ENCODE results near the gene POLG. TPM values are rescaled to one million over a fixed set of nuclear protein-coding genes. Genes with fewer than 3 reads are reported as not detected.
A peak's percentile ranks its signal among the peaks of the same experiment; 100 is the strongest.

The POLG gene
- total and polyA plus RNA-seq, 3 experiments from 2014 or later: 56.0 to 110 (median 106) TPM

- H3K4me1 Mint-ChIP-seq: peaks cover under 1 to 25% (median 10%) of the 10 kb centered on the region in 3 donors
- Histone ChIP-seq H3K4me1 (ENCODE audit: insufficient read depth, low read length) (no peaks in the 10 kb centered on the region), H3K36me3 (ENCODE audit: insufficient read depth, low read length) (no peaks in the 10 kb centered on the region), H3K9me3 (ENCODE audit: low read length) (no peaks in the 10 kb centered on the region), H3K4me3 (ENCODE audit: low read length) (no peak overlapping the region), H3K27me3 (ENCODE audit: insufficient read depth, low read length, poor library complexity, severe bottlenecking) (peaks cover 53% of the 10 kb centered on the region), H3K27ac (ENCODE audit: low read depth, low read length) (no peak overlapping the region)
- peaks cover 0 to 2% (median 0%) of the 10 kb centered on the region in 5 donors for H3K9me3 Mint-ChIP-seq
- H3K4me3 Mint-ChIP-seq: peak overlapping the region in 1 of 7 donors; percentile 37
- no peaks in the 10 kb centered on the region for H3K36me3 Mint-ChIP-seq
- DNase-seq: no peak
- H3K27ac Mint-ChIP-seq: no peak overlapping the region
- ChIA-PET CTCF (interaction anchor here (2.2 kb wide), 1 partner anchor 13 kb away, joined by 17 read pairs; no protein-coding TSS in a partner anchor), POLR2A (interaction anchor here (0.7 kb wide), 1 partner anchor 119 kb away, joined by 4 read pairs; no protein-coding TSS in a partner anchor)
- peaks cover 51 to 71% of the 10 kb centered on the region in 2 donors for H3K27me3 Mint-ChIP-seq
Measured at GRCh38 chr15:89372069-89372935, 37.7 kb upstream of the POLG start.

DNA sequence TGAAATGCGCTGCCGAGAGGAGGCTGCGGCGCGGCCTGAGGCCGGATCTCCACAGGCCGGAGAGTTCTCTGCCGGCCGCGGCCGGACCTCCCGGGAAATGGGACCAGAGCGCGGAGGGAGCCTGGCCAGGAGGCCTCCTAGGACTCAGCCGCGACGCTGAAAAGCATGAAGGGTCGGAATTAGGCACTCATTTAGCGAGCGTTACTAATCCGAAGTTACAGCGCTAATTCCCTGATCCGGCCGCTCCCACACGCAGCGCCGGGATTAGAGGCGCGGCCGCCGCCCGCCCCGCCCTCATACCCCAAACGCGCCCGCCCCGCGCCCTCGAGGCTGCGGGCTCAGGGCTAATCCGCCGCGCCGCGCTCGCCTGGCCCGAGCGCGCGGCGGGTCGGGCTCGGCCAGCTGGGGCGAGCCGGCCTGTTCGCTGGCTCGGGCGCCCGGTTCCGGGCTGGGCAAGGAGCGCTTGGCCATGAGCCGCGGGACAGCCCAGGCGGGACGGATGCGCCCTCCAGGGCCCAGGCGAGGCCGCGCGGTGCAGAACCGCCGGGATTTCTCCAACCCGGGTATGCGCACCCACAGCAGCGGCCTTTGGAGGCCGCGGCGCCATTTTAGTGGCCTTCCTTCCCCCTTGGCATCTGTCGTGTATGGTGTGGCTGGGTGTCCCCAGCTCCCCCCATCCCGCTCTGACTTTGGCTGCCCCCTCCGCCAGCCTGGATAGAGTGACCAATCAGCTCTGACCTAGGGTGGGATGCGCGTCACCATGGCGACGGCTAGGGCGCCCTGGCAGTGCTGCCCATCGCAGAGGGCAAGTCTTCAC, 36.8 kb upstream of the POLG start:
- DNase-seq: no peak
- Histone ChIP-seq H3K27ac (ENCODE audit: low read depth, low read length) (no peak overlapping the region), H3K9me3 (ENCODE audit: low read length) (no peaks in the 10 kb centered on the region), H3K4me3 (ENCODE audit: low read length) (no peak overlapping the region), H3K4me1 (ENCODE audit: insufficient read depth, low read length) (no peaks in the 10 kb centered on the region), H3K36me3 (ENCODE audit: insufficient read depth, low read length) (no peaks in the 10 kb centered on the region), H3K27me3 (ENCODE audit: insufficient read depth, low read length, poor library complexity, severe bottlenecking) (peaks cover 56% of the 10 kb centered on the region)
- peaks cover 53 to 71% of the 10 kb centered on the region in 2 donors for H3K27me3 Mint-ChIP-seq
- peaks cover 5 to 29% (median 14%) of the 10 kb centered on the region in 3 donors for H3K4me1 Mint-ChIP-seq
- no peak overlapping the region for H3K27ac Mint-ChIP-seq
- ChIA-PET POLR2A (interaction anchor here (0.7 kb wide), 1 partner anchor 118 kb away, joined by 4 read pairs; no protein-coding TSS in a partner anchor), CTCF (interaction anchor here (2.2 kb wide), 1 partner anchor 12 kb away, joined by 17 read pairs; no protein-coding TSS in a partner anchor)
- no peaks in the 10 kb centered on the region for H3K36me3 Mint-ChIP-seq
- no peak overlapping the region for H3K4me3 Mint-ChIP-seq
- H3K9me3 Mint-ChIP-seq: peaks cover 0 to 2% (median 0%) of the 10 kb centered on the region in 5 donors

DNA sequence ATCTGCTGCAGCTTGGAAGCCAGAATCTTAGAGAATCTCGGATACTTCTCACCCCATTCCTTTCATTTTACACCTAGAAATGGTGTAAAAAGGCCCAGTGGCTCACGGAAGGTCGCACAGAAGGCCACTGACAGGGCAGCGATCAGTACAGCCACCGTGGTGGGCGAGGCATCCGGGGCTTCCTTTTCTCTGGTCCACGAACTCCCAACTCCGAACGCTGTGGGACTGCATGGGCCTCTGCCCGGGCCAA, 36.3 kb upstream of the POLG start:
- peaks cover 58 to 72% of the 10 kb centered on the region in 2 donors for H3K27me3 Mint-ChIP-seq
- no peaks in the 10 kb centered on the region for H3K36me3 ChIP-seq (ENCODE audit: insufficient read depth, low read length)
- no peak overlapping the region for H3K4me3 Mint-ChIP-seq

GRCh38 chr15:89370120-89370977, 35.7 kb upstream of the POLG start:
- peaks cover 57% of the 10 kb centered on the region for H3K27me3 ChIP-seq (ENCODE audit: insufficient read depth, low read length, poor library complexity, severe bottlenecking)
- DNase-seq: no peak
- peaks cover 5 to 29% (median 17%) of the 10 kb centered on the region in 3 donors for H3K4me1 Mint-ChIP-seq
- H3K9me3 Mint-ChIP-seq: peaks cover 0 to 2% (median 0%) of the 10 kb centered on the region in 5 donors
- H3K36me3 ChIP-seq (ENCODE audit: insufficient read depth, low read length): no peaks in the 10 kb centered on the region
- no peak overlapping the region for H3K27ac ChIP-seq (ENCODE audit: low read depth, low read length)
- H3K9me3 ChIP-seq (ENCODE audit: low read length): no peaks in the 10 kb centered on the region
- no peak overlapping the region for H3K4me3 Mint-ChIP-seq
- CTCF ChIA-PET: no interaction called here
- no peaks in the 10 kb centered on the region for H3K4me1 ChIP-seq (ENCODE audit: insufficient read depth, low read length)
- no peak overlapping the region for H3K4me3 ChIP-seq (ENCODE audit: low read length)
- POLR2A ChIA-PET: no interaction called here
- H3K36me3 Mint-ChIP-seq: no peaks in the 10 kb centered on the region
- H3K27me3 Mint-ChIP-seq: peaks cover 60 to 71% of the 10 kb centered on the region in 2 donors
- H3K27ac Mint-ChIP-seq: no peak overlapping the region

More for the DNA sequence above, 36.3 kb upstream of the POLG start:
- POLR2A ChIA-PET: no interaction called here
- no peak overlapping the region for H3K27ac ChIP-seq (ENCODE audit: low read depth, low read length)
- H3K27me3 ChIP-seq (ENCODE audit: insufficient read depth, low read length, poor library complexity, severe bottlenecking): peaks cover 60% of the 10 kb centered on the region
- no peak for DNase-seq
- H3K4me1 ChIP-seq (ENCODE audit: insufficient read depth, low read length): no peaks in the 10 kb centered on the region
- no peaks in the 10 kb centered on the region for H3K9me3 ChIP-seq (ENCODE audit: low read length)
- Mint-ChIP-seq H3K4me1 (peaks cover 5 to 29% (median 16%) of the 10 kb centered on the region in 3 donors), H3K36me3 (no peaks in the 10 kb centered on the region), H3K9me3 (peaks cover 0 to 2% (median 0%) of the 10 kb centered on the region in 5 donors), H3K27ac (no peak overlapping the region)
- no peak overlapping the region for H3K4me3 ChIP-seq (ENCODE audit: low read length)
- CTCF ChIA-PET: no interaction called here

DNA sequence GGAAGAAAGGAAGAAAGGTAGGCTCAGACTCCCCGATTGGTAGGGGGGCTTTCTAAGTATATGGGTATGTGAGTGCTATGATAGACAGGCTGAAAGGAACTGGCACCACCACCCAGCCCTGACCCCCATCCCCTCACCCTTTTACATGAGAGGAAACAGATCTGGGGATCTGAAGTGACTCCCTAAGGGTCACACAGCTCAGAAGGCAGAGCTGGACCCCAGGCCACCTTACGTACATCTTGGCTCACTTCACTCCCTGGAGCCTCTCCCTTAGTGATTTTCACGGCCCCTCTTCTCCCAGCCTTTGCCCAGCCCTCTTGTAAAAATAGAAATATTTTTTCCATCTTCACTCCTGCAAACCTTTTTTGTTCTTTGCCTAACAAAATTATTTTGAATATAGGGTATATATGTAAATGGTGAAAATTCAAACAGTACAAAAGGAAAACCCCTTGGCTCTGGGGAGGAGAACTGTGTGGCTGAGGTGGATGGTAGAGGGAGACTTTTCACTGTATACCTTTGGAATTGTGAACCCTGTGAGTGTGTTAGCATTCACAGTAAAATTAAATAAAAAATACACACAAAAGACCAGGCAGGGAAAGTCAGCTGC, 34.8 kb upstream of the POLG start:
- H3K4me3 Mint-ChIP-seq: peak overlapping the region in 3 of 7 donors; percentile 3 to 52 (median 51)
- H3K4me3 ChIP-seq (ENCODE audit: low read length): no peak overlapping the region
- DNase-seq: no peak
- H3K36me3 ChIP-seq (ENCODE audit: insufficient read depth, low read length): no peaks in the 10 kb centered on the region
- no peaks in the 10 kb centered on the region for H3K4me1 ChIP-seq (ENCODE audit: insufficient read depth, low read length)
- peaks cover 57% of the 10 kb centered on the region for H3K27me3 ChIP-seq (ENCODE audit: insufficient read depth, low read length, poor library complexity, severe bottlenecking)
- H3K9me3 Mint-ChIP-seq: peaks cover 0 to 2% (median 0%) of the 10 kb centered on the region in 5 donors
- no peaks in the 10 kb centered on the region for H3K36me3 Mint-ChIP-seq
- H3K27ac Mint-ChIP-seq: no peak overlapping the region
- ChIA-PET POLR2A (no interaction called here), CTCF (interaction anchor here (1.8 to 2.3 kb wide), 2 partner anchors 11 to 61 kb away, joined by 4 to 12 read pairs; no protein-coding TSS in a partner anchor)
- H3K4me1 Mint-ChIP-seq: peaks cover 5 to 29% (median 17%) of the 10 kb centered on the region in 3 donors
- H3K27me3 Mint-ChIP-seq: peaks cover 61 to 71% of the 10 kb centered on the region in 2 donors
- H3K9me3 ChIP-seq (ENCODE audit: low read length): no peaks in the 10 kb centered on the region
- no peak overlapping the region for H3K27ac ChIP-seq (ENCODE audit: low read depth, low read length)

- peaks cover 63 to 72% of the 10 kb centered on the region in 2 donors for H3K27me3 Mint-ChIP-seq
- no peak overlapping the region for H3K27ac Mint-ChIP-seq
- Histone ChIP-seq H3K27me3 (ENCODE audit: insufficient read depth, low read length, poor library complexity, severe bottlenecking) (peaks cover 60% of the 10 kb centered on the region), H3K36me3 (ENCODE audit: insufficient read depth, low read length) (no peaks in the 10 kb centered on the region), H3K4me3 (ENCODE audit: low read length) (no peak overlapping the region), H3K9me3 (ENCODE audit: low read length) (no peaks in the 10 kb centered on the region), H3K27ac (ENCODE audit: low read depth, low read length) (no peak overlapping the region), H3K4me1 (ENCODE audit: insufficient read depth, low read length) (no peaks in the 10 kb centered on the region)
- POLR2A ChIA-PET: no interaction called here
- H3K36me3 Mint-ChIP-seq: no peaks in the 10 kb centered on the region
- H3K9me3 Mint-ChIP-seq: peaks cover 0 to 2% (median 0%) of the 10 kb centered on the region in 5 donors
- DNase-seq: no peak
- peak overlapping the region in 2 of 7 donors; percentile 37 to 52 for H3K4me3 Mint-ChIP-seq
- CTCF ChIA-PET: interaction anchor here (1.8 to 2.3 kb wide), 2 partner anchors 10 to 61 kb away, joined by 4 to 12 read pairs; no protein-coding TSS in a partner anchor
- peaks cover 5 to 29% (median 17%) of the 10 kb centered on the region in 3 donors for H3K4me1 Mint-ChIP-seq
Measured at GRCh38 chr15:89368566-89369223, 34.1 kb upstream of the POLG start.
